Activated naive CD8-positive, alpha-beta T cell treated with anti-CD3 and anti-CD28 coated beads for 36 hours (primary cell): ENCODE measurements around the gene YRDC. TPM values are rescaled to one million over a fixed set of nuclear protein-coding genes. Genes with fewer than 3 reads are reported as not detected.

Source experiments
- DNase-seq: peaks from one replicate; pipeline ENCODE4 v3.0.0; 2021
- H3K27ac Mint-ChIP-seq: one replicate; pipeline ENCODE4 v1.8.0; 2022; ENCODE audit warnings: mild to moderate bottlenecking, moderate library complexity, mixed read lengths
- H3K27me3 Mint-ChIP-seq: one replicate; pipeline ENCODE4 v1.8.0; 2022; ENCODE audit warnings: mild to moderate bottlenecking, mixed read lengths
- H3K36me3 Mint-ChIP-seq: one replicate; pipeline ENCODE4 v1.8.0; 2021; ENCODE audit warnings: mild to moderate bottlenecking, mixed read lengths
- H3K4me1 Mint-ChIP-seq: one replicate; pipeline ENCODE4 v1.8.0; 2021; ENCODE audit warnings: mixed read lengths
- H3K4me3 Mint-ChIP-seq: one replicate; pipeline ENCODE4 v1.8.0; 2022; ENCODE audit warnings: mild to moderate bottlenecking, moderate library complexity, mixed read lengths
- H3K9me3 Mint-ChIP-seq: one replicate; pipeline ENCODE4 v1.8.0; 2022; ENCODE audit warnings: mixed read lengths
- total RNA-seq, 2 experiments: library from RNA; stranded (reverse); gene quantifications; one replicate each; pipeline ENCODE4 v1.2.3, GENCODE V29; 2021

The YRDC gene
- 10 to 100 TPM; 58.3 to 62.0 TPM for total RNA-seq

GRCh38 chr1:37807555-37808368 lies at the start of gene YRDC, which contains the start of gene C1orf122:
Gene YRDC (minus strand): TSS chr1:37808208. CDS start chr1:37808180, 28 bp downstream.
Gene C1orf122 (plus strand): TSS chr1:37807790. CDS start chr1:37808405, 615 bp downstream.
- peak within 1 kb of the TSS; percentile 93 for H3K4me3 Mint-ChIP-seq
- H3K27me3 Mint-ChIP-seq, result no peaks in the 10 kb centered on the region
- H3K36me3 Mint-ChIP-seq, result peaks cover 50% of the 10 kb centered on the region
- peak within 1 kb of the TSS; percentile 92 for H3K27ac Mint-ChIP-seq
- no peaks in the 10 kb centered on the region for H3K9me3 Mint-ChIP-seq
- H3K4me1 Mint-ChIP-seq, result peaks cover 37% of the 10 kb centered on the region
- peak; percentile 93 for DNase-seq

- no peaks in the 10 kb centered on the region for H3K9me3 Mint-ChIP-seq
- no peak for DNase-seq
- no peak overlapping the region for H3K27ac Mint-ChIP-seq
- no peak overlapping the region for H3K4me3 Mint-ChIP-seq
- peaks cover 29% of the 10 kb centered on the region for H3K36me3 Mint-ChIP-seq
- no peaks in the 10 kb centered on the region for H3K27me3 Mint-ChIP-seq
- H3K4me1 Mint-ChIP-seq, result peaks cover 42% of the 10 kb centered on the region
Observed at GRCh38 chr1:37854406-37854805, 46.4 kb upstream of the YRDC start.

GRCh38 chr1:37853157-37853556 lies 45.1 kb upstream of the YRDC start:
- no peak for DNase-seq
- H3K4me3 Mint-ChIP-seq, result peak overlapping the region; percentile 2
- peaks cover 30% of the 10 kb centered on the region for H3K36me3 Mint-ChIP-seq
- H3K9me3 Mint-ChIP-seq, result no peaks in the 10 kb centered on the region
- no peaks in the 10 kb centered on the region for H3K27me3 Mint-ChIP-seq
- peaks cover 38% of the 10 kb centered on the region for H3K4me1 Mint-ChIP-seq
- H3K27ac Mint-ChIP-seq, result no peak overlapping the region

- H3K4me1 Mint-ChIP-seq, result peaks cover 34% of the 10 kb centered on the region
- no peak for DNase-seq
- no peaks in the 10 kb centered on the region for H3K9me3 Mint-ChIP-seq
- H3K4me3 Mint-ChIP-seq, result no peak overlapping the region
- H3K27me3 Mint-ChIP-seq, result no peaks in the 10 kb centered on the region
- H3K36me3 Mint-ChIP-seq, result peaks cover 27% of the 10 kb centered on the region
- H3K27ac Mint-ChIP-seq, result no peak overlapping the region
Observed at GRCh38 chr1:37851782-37852210, 43.8 kb upstream of the YRDC start.

- DNase-seq, result no peak
- Mint-ChIP-seq H3K27ac (no peak overlapping the region), H3K36me3 (peaks cover 25% of the 10 kb centered on the region), H3K4me3 (no peak overlapping the region), H3K4me1 (peaks cover 36% of the 10 kb centered on the region), H3K27me3 (no peaks in the 10 kb centered on the region), H3K9me3 (no peaks in the 10 kb centered on the region)
Observed at GRCh38 chr1:37851262-37851661, 43.3 kb upstream of the YRDC start.

- H3K9me3 Mint-ChIP-seq, result no peaks in the 10 kb centered on the region
- peaks cover 25% of the 10 kb centered on the region for H3K36me3 Mint-ChIP-seq
- H3K27me3 Mint-ChIP-seq, result no peaks in the 10 kb centered on the region
- peaks cover 42% of the 10 kb centered on the region for H3K4me1 Mint-ChIP-seq
- H3K4me3 Mint-ChIP-seq, result no peak overlapping the region
- no peak for DNase-seq
- H3K27ac Mint-ChIP-seq, result no peak overlapping the region
Observed at GRCh38 chr1:37850352-37850955, 42.4 kb upstream of the YRDC start.

- H3K4me1 Mint-ChIP-seq, result peaks cover 41% of the 10 kb centered on the region
- H3K27me3 Mint-ChIP-seq, result no peaks in the 10 kb centered on the region
- no peak overlapping the region for H3K27ac Mint-ChIP-seq
- DNase-seq, result no peak
- no peak overlapping the region for H3K4me3 Mint-ChIP-seq
- no peaks in the 10 kb centered on the region for H3K9me3 Mint-ChIP-seq
- peaks cover 21% of the 10 kb centered on the region for H3K36me3 Mint-ChIP-seq
Observed at GRCh38 chr1:37849480-37849879, 41.5 kb upstream of the YRDC start.

GRCh38 chr1:37846647-37847339 lies 38.8 kb upstream of the YRDC start:
- Mint-ChIP-seq H3K27ac (peak overlapping the region; percentile 73), H3K4me3 (peak overlapping the region; percentile 66), H3K36me3 (peaks cover 6% of the 10 kb centered on the region), H3K9me3 (no peaks in the 10 kb centered on the region), H3K27me3 (no peaks in the 10 kb centered on the region), H3K4me1 (peaks cover 36% of the 10 kb centered on the region)
- DNase-seq, result peak; percentile 23

GRCh38 chr1:37845786-37846185 lies 37.8 kb upstream of the YRDC start:
- Mint-ChIP-seq H3K4me1 (peaks cover 36% of the 10 kb centered on the region), H3K27me3 (no peaks in the 10 kb centered on the region), H3K27ac (no peak overlapping the region), H3K9me3 (no peaks in the 10 kb centered on the region), H3K36me3 (peaks cover 6% of the 10 kb centered on the region), H3K4me3 (no peak overlapping the region)
- DNase-seq, result no peak

GRCh38 chr1:37845049-37845646 lies 37.1 kb upstream of the YRDC start:
- no peaks in the 10 kb centered on the region for H3K9me3 Mint-ChIP-seq
- no peaks in the 10 kb centered on the region for H3K27me3 Mint-ChIP-seq
- H3K27ac Mint-ChIP-seq, result peak overlapping the region; percentile 13
- peaks cover 36% of the 10 kb centered on the region for H3K4me1 Mint-ChIP-seq
- DNase-seq, result no peak
- H3K36me3 Mint-ChIP-seq, result peaks cover 6% of the 10 kb centered on the region
- no peak overlapping the region for H3K4me3 Mint-ChIP-seq

GRCh38 chr1:37844536-37844935 lies 36.5 kb upstream of the YRDC start:
- H3K4me1 Mint-ChIP-seq, result peaks cover 36% of the 10 kb centered on the region
- no peak overlapping the region for H3K27ac Mint-ChIP-seq
- peaks cover 6% of the 10 kb centered on the region for H3K36me3 Mint-ChIP-seq
- H3K27me3 Mint-ChIP-seq, result no peaks in the 10 kb centered on the region
- H3K4me3 Mint-ChIP-seq, result no peak overlapping the region
- H3K9me3 Mint-ChIP-seq, result no peaks in the 10 kb centered on the region
- no peak for DNase-seq

GRCh38 chr1:37841652-37842051 lies 33.6 kb upstream of the YRDC start:
- Mint-ChIP-seq H3K27ac (no peak overlapping the region), H3K4me3 (no peak overlapping the region), H3K9me3 (no peaks in the 10 kb centered on the region), H3K27me3 (no peaks in the 10 kb centered on the region), H3K4me1 (peaks cover 27% of the 10 kb centered on the region), H3K36me3 (peaks cover 3% of the 10 kb centered on the region)
- DNase-seq, result no peak

- H3K27me3 Mint-ChIP-seq, result no peaks in the 10 kb centered on the region
- H3K27ac Mint-ChIP-seq, result no peak overlapping the region
Observed at GRCh38 chr1:37840711-37841110, 32.7 kb upstream of the YRDC start.

GRCh38 chr1:37839676-37840075 lies 31.7 kb upstream of the YRDC start:
- peaks cover 11% of the 10 kb centered on the region for H3K4me1 Mint-ChIP-seq
- DNase-seq, result no peak
- no peaks in the 10 kb centered on the region for H3K9me3 Mint-ChIP-seq
- H3K27me3 Mint-ChIP-seq, result no peaks in the 10 kb centered on the region
- no peak overlapping the region for H3K27ac Mint-ChIP-seq
- peaks cover 4% of the 10 kb centered on the region for H3K36me3 Mint-ChIP-seq
- no peak overlapping the region for H3K4me3 Mint-ChIP-seq

More at GRCh38 chr1:37840711-37841110, 32.7 kb upstream of the YRDC start:
- H3K36me3 Mint-ChIP-seq, result peaks cover 4% of the 10 kb centered on the region
- DNase-seq, result no peak
- peaks cover 19% of the 10 kb centered on the region for H3K4me1 Mint-ChIP-seq
- no peak overlapping the region for H3K4me3 Mint-ChIP-seq
- no peaks in the 10 kb centered on the region for H3K9me3 Mint-ChIP-seq

- Mint-ChIP-seq H3K9me3 (no peaks in the 10 kb centered on the region), H3K27me3 (no peaks in the 10 kb centered on the region), H3K36me3 (peaks cover 12% of the 10 kb centered on the region), H3K27ac (no peak overlapping the region), H3K4me1 (no peaks in the 10 kb centered on the region), H3K4me3 (no peak overlapping the region)
- DNase-seq, result no peak
Observed at GRCh38 chr1:37836788-37837187, 28.8 kb upstream of the YRDC start.
